SK-N-SH (cell line): ENCODE results near the gene LPIN2.

ENCODE experiments used
- JUND ChIP-seq: IDR thresholded peaks from 2 replicates; pipeline ENCODE4 v1.4.0; 2012
- POLR2AphosphoS5 ChIP-seq: IDR thresholded peaks from 2 replicates; pipeline ENCODE4 v1.6.1; 2012; ENCODE audit warnings: low read depth, low read length
- YY1 ChIP-seq: IDR thresholded peaks from 2 replicates; pipeline ENCODE4 v1.4.0; 2012; ENCODE audit warnings: low read depth, mild to moderate bottlenecking
- TF ChIP-seq, protein P1 (sequence below): fragments of 200-600 bp; sonication (generic); IDR thresholded peaks from 2 replicates; pipeline ENCODE4 v1.6.1; 2017; ENCODE audit warnings: antibody characterized with exemption, mild to moderate bottlenecking, moderate library complexity

DNA sequence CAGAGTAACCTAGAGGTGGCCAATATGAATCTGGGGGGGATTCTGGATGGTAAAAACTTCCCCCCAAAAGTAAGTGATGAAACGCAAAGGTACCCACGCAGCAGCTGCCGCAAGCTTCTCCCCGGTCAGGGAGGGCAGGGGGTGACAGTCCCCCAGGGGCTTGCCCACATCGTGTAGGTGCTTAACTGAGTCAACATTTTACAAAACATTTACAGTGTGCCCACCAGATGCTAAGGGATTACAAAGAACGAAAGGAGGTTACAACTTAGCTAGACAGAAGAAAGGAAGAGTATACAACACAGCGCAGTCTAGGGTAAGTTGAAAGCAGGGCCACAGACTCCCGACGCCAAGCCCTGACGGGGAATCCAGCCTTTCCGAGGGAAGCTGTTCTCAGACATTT, 45.6 kb downstream of the LPIN2 start:
- TF ChIP-seq YY1 (no peak), JUND (no peak), POLR2AphosphoS5 (no peak)
- TF ChIP-seq, protein P1, sequence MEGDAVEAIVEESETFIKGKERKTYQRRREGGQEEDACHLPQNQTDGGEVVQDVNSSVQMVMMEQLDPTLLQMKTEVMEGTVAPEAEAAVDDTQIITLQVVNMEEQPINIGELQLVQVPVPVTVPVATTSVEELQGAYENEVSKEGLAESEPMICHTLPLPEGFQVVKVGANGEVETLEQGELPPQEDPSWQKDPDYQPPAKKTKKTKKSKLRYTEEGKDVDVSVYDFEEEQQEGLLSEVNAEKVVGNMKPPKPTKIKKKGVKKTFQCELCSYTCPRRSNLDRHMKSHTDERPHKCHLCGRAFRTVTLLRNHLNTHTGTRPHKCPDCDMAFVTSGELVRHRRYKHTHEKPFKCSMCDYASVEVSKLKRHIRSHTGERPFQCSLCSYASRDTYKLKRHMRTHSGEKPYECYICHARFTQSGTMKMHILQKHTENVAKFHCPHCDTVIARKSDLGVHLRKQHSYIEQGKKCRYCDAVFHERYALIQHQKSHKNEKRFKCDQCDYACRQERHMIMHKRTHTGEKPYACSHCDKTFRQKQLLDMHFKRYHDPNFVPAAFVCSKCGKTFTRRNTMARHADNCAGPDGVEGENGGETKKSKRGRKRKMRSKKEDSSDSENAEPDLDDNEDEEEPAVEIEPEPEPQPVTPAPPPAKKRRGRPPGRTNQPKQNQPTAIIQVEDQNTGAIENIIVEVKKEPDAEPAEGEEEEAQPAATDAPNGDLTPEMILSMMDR, result no peak
